HG02938 (cell line): Measurements from ENCODE around the gene PEX11B.

Source experiments
- ATAC-seq: cut with Tn5 transposase; IDR thresholded peaks from one replicate; pipeline ENCODE4 v1.9.1; 2021; ENCODE audit warnings: mild to moderate bottlenecking, moderate library complexity; ENCODE audit not compliant: unreplicated experiment

Gene PEX11B

GRCh38 chr1:145871994-145872924, 46.3 kb downstream of the PEX11B start:
- no peak for ATAC-seq

GRCh38 chr1:145868232-145868631, 50.3 kb downstream of the PEX11B start:
- ATAC-seq = no peak

DNA sequence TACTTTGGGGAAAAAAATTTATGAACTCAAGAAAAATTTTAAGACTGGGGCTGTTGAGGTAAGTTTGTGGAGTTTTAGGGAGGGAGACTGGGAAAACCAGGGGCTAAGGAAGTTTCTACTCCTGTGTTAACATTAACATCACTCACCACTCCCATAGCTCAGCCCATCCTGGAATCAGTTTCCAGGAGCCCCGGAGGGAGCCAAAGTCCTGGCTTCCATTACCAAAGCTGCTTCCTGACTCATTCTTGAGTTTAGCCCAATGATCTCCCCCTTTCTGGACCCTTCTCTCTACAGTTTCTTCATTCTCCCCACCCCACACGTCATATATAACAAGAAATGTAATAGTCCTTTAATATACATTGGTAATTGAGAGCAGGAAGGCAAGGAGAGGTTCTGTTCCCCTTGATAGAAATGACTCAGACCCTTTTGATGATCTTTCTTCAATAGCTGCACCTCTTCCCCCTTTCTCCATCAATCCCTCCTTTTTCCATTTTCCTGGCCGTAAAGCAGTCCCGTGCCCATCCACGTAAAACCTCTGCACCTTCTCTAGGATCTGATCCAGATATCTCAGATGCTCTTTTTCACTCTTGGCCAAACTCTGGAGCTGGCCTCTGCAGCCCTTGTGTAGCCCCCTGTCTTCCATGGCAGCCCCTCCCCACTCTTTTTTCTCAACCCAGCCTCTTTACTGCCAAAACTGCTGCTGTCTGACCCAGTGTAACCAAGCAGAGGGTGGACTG, 55.1 kb downstream of the PEX11B start:
- ATAC-seq = no peak
